K562 (cell line): ENCODE data around the gene METTL25. TPM values are rescaled to one million over a fixed set of nuclear protein-coding genes. Genes with fewer than 3 reads are reported as not detected.

Experiments used
- ATAC-seq: fragments of 200-7000 bp; cut with Tn5 transposase; 3 replicates; pipeline ENCODE4 v1.9.1; 2020; ENCODE audit warnings: moderate library complexity
- BruUV-seq: library from RNA; stranded (reverse); fragments of 400-500 nt; replicated peaks from 2 replicates; lab custom pipeline; 2021; lab: Mats Ljungman, UMichigan
- CTCF ChIA-PET: fragments of 300-600 bp; formaldehyde crosslinking; extraction: SDS; loops from one replicate; lab custom pipeline; 2021; ENCODE audit warnings: low intra/inter-chr PET ratio; lab: Yijun Ruan, JAX
- POLR2A ChIA-PET: fragments of 300-600, 350-650 bp; sonication (Branson Sonifier 250); formaldehyde crosslinking; extraction: SDS; loops from one replicate; lab custom pipeline; 2021; ENCODE audit warnings: antibody characterized with exemption, inconsistent platforms; lab: Yijun Ruan, JAX
- DNase-seq, 4 experiments: peaks; one replicate each; pipeline versions ENCODE4 v3.0.0 to v3.0.0-alpha.2; 2011 to 2018; ENCODE audit warnings: low spot score in 3 of 4, mixed read lengths in 3 of 4; ENCODE audit errors: extremely low read depth in 1 of 4
- FAIRE-seq: peaks from 2 replicates; lab custom pipeline; 2011; peaks lifted over from hg19 to GRCh38; lab: Jason Lieb, UNC
- H2AFZ ChIP-seq: 2 replicates; pipeline ENCODE4 v1.6.0; 2011; ENCODE audit warnings: low read depth, low read length, control low read depth, inconsistent platforms
- H3K27ac ChIP-seq: fragments of 200-600 bp; 3 replicates; pipeline ENCODE4 v1.8.0; 2011; ENCODE audit warnings: low read depth, mild to moderate bottlenecking, control low read depth, inconsistent platforms, low read length, moderate library complexity, mixed read lengths; ENCODE audit errors: extremely low read depth
- H3K27me3 ChIP-seq, 2 experiments: fragments of 300-600 bp in 1 of 2; 2 replicates in 1 of 2; 3 replicates in 1 of 2; pipeline versions ENCODE4 v1.6.0 to v1.8.0; 2011; ENCODE audit warnings: inconsistent platforms in 2 of 2, low read length in 2 of 2, mild to moderate bottlenecking in 1 of 2, mixed read lengths in 1 of 2, moderate library complexity in 1 of 2; ENCODE audit not compliant: control insufficient read depth in 2 of 2, insufficient read depth in 2 of 2
- H3K36me3 ChIP-seq: fragments of 300-600 bp; 3 replicates; pipeline ENCODE4 v1.8.0; 2011; ENCODE audit warnings: mild to moderate bottlenecking, low read length, inconsistent platforms; ENCODE audit not compliant: control insufficient read depth, insufficient read depth
- H3K4me1 ChIP-seq, 2 experiments: fragments of 200-600 bp in 1 of 2; replicated peaks in 1 of 2; 2 replicates in 1 of 2; 3 replicates in 1 of 2; pipeline versions ENCODE4 v1.5.1 to v1.8.0; 2011; ENCODE audit warnings: inconsistent platforms in 2 of 2, low read length in 2 of 2, mild to moderate bottlenecking in 1 of 2, mixed read lengths in 1 of 2, moderate library complexity in 1 of 2; ENCODE audit not compliant: control insufficient read depth in 2 of 2, insufficient read depth in 2 of 2
- H3K4me2 ChIP-seq: 2 replicates; pipeline ENCODE4 v1.6.1; 2011; ENCODE audit warnings: low read length, control low read depth, inconsistent platforms, mixed read lengths; ENCODE audit not compliant: insufficient read depth
- H3K4me3 ChIP-seq: fragments of 200-600 bp; sonication (generic), shearing (Covaris generic); 2 replicates; pipeline ENCODE4 v1.5.1; 2016; ENCODE audit warnings: control low read depth, inconsistent platforms
- H3K79me2 ChIP-seq: fragments of 200-600 bp; 3 replicates; pipeline ENCODE4 v1.8.0; 2011; ENCODE audit warnings: low read length, inconsistent platforms; ENCODE audit not compliant: control insufficient read depth, insufficient read depth
- H3K9ac ChIP-seq, 2 experiments: 2 replicates each; pipeline versions ENCODE4 v1.6.0 to v1.6.1; 2011; ENCODE audit warnings: low read depth in 2 of 2, low read length in 2 of 2, control low read depth in 1 of 2, inconsistent platforms in 1 of 2, mild to moderate bottlenecking in 1 of 2, mixed read lengths in 1 of 2; ENCODE audit not compliant: insufficient read depth in 1 of 2
- H3K9me1 ChIP-seq: one replicate; pipeline ENCODE4 v1.6.0; 2011; ENCODE audit warnings: inconsistent platforms, mild to moderate bottlenecking, low read length, moderate library complexity; ENCODE audit not compliant: control insufficient read depth, insufficient read depth
- H3K9me3 ChIP-seq: replicated peaks from 2 replicates; pipeline ENCODE4 v1.5.1; 2011; ENCODE audit warnings: low read depth, low read length, inconsistent platforms; ENCODE audit not compliant: control insufficient read depth, insufficient read depth
- H4K20me1 ChIP-seq: replicated peaks from 2 replicates; pipeline ENCODE4 v1.6.1; 2011; ENCODE audit warnings: low read length, inconsistent platforms, mixed read lengths; ENCODE audit not compliant: control insufficient read depth, insufficient read depth
- FOXA3 ChIP-seq, 2 experiments: fragments of 450-650 bp in 1 of 2; sonication (generic) in 1 of 2; formaldehyde crosslinking; IDR thresholded peaks in 1 of 2; conservative IDR thresholded peaks in 1 of 2; 2 replicates each; pipeline versions ENCODE4 v1.4.0 to v1.8.0; 2020 to 2022; ENCODE audit warnings: mild to moderate bottlenecking in 2 of 2, missing genetic modification reagents in 1 of 2
- NCOR1 ChIP-seq: fragments of 450-650 bp; IDR thresholded peaks from 2 replicates; pipeline ENCODE4 v1.6.1; 2016; ENCODE audit warnings: mild to moderate bottlenecking, moderate library complexity
- PCBP1 ChIP-seq: fragments of 200-400 bp; formaldehyde crosslinking; IDR thresholded peaks from 2 replicates; pipeline ENCODE4 v1.6.1; 2018; ENCODE audit warnings: mild to moderate bottlenecking, low read depth, low read length; ENCODE audit not compliant: poor library complexity, severe bottlenecking
- PHF21A ChIP-seq: fragments of 450-650 bp; IDR thresholded peaks from 2 replicates; pipeline ENCODE4 v1.6.1; 2017; ENCODE audit warnings: low read depth, borderline replicate concordance
- RBM25 ChIP-seq: fragments of 200-400 bp; formaldehyde crosslinking; IDR thresholded peaks from 2 replicates; pipeline ENCODE4 v1.6.1; 2018; ENCODE audit warnings: low read length, low read depth, moderate library complexity; ENCODE audit not compliant: severe bottlenecking
- SMARCB1 ChIP-seq: IDR thresholded peaks from 2 replicates; pipeline ENCODE4 v1.6.1; 2011; ENCODE audit warnings: improper control_type of control experiment, low read depth; ENCODE audit not compliant: insufficient read length
- ZNF12 ChIP-seq: sonication (generic); formaldehyde crosslinking; IDR thresholded peaks from 2 replicates; pipeline ENCODE4 v1.4.0; 2020; ENCODE audit warnings: mild to moderate bottlenecking, missing genetic modification reagents
- ZNF174 ChIP-seq: fragments of 250-450 bp; sonication (Bioruptor Pico); IDR thresholded peaks from 2 replicates; pipeline ENCODE4 v1.4.0; 2020; ENCODE audit warnings: mild to moderate bottlenecking
- WGBS: fragments of 100-300 bp; shearing (Covaris generic); methylation state at CpG from one replicate; pipeline ENCODE4 v1.1.6; 2016; ENCODE audit warnings: low coverage, mixed read lengths; ENCODE audit not compliant: insufficient coverage; ENCODE audit errors: missing lambda C conversion rate; 5-methylcytosine and 5-hydroxymethylcytosine counted together
- in situ Hi-C: fragments of 300-500 bp; cut with MboI; formaldehyde crosslinking; loops from 4 replicates; pipeline ENCODE4 v1.15.0; 2018; ENCODE audit warnings: inconsistent platforms, mixed read lengths
- intact Hi-C: fragments of 100-400 bp; cut with micrococcal nuclease; formaldehyde crosslinking; loops from 2 replicates; pipeline ENCODE4 v1.14.2; 2022
- polyA plus RNA-seq, 8 experiments: library from polyadenylated mRNA; depleted of rRNA in 4 of 8; stranded (reverse) in 5 of 8; unstranded in 3 of 8; fragments of >200 nt; fragmentation: Nextera tagmentation in 2 of 8; fragmentation: Illumina TruSeq in 1 of 8; extraction: Ambion mirVana in 2 of 8; extraction: Trizol in 1 of 8; gene quantifications; 2 replicates each; pipeline versions ENCODE4 v1.2.1 to v1.2.3, GENCODE V29; 2011 to 2014; ENCODE audit warnings: inconsistent platforms in 1 of 8, missing spikeins in 1 of 8
- total RNA-seq, 7 experiments: library from RNA; depleted of rRNA in 6 of 7; stranded (reverse); fragments of >200 nt in 6 of 7; fragmentation: Illumina TruSeq in 2 of 7; extraction: Trizol in 2 of 7; gene quantifications; 2 replicates each; pipeline versions ENCODE4 v1.2.1 to v1.2.3, GENCODE V29; 2011 to 2021; ENCODE audit warnings: low replicate concordance in 1 of 7
- TF ChIP-seq, protein P1 (sequence below): sonication (generic); formaldehyde crosslinking; IDR thresholded peaks from 2 replicates; pipeline ENCODE4 v1.8.1; 2022; ENCODE audit warnings: missing genetic modification reagents
- TF ChIP-seq, protein P2 (sequence below): sonication (generic); formaldehyde crosslinking; IDR thresholded peaks from 2 replicates; pipeline ENCODE4 v1.8.1; 2023; ENCODE audit warnings: missing genetic modification reagents, mild to moderate bottlenecking, borderline replicate concordance
- TF ChIP-seq, protein P3 (sequence below): fragments of 450-650 bp; IDR thresholded peaks from 2 replicates; pipeline ENCODE4 v1.6.1; 2016; ENCODE audit warnings: missing biosample characterization, missing genetic modification characterization
- TF ChIP-seq, protein P4 (sequence below): sonication (generic); formaldehyde crosslinking; IDR thresholded peaks from 2 replicates; pipeline ENCODE4 v1.8.0; 2022; ENCODE audit warnings: missing genetic modification reagents, mild to moderate bottlenecking, borderline replicate concordance
- TF ChIP-seq, protein P5 (sequence below): fragments of 250-450 bp; sonication (Bioruptor Pico); IDR thresholded peaks from 2 replicates; pipeline ENCODE4 v1.4.0; 2020; ENCODE audit warnings: borderline replicate concordance

Gene METTL25
- total and polyA plus RNA-seq, 9 of the 15 experiments (the other 6 are each of a cell fraction or from before 2014, with no cell fraction given): 0.50 to 2.4 (median 1.9) TPM

DNA sequence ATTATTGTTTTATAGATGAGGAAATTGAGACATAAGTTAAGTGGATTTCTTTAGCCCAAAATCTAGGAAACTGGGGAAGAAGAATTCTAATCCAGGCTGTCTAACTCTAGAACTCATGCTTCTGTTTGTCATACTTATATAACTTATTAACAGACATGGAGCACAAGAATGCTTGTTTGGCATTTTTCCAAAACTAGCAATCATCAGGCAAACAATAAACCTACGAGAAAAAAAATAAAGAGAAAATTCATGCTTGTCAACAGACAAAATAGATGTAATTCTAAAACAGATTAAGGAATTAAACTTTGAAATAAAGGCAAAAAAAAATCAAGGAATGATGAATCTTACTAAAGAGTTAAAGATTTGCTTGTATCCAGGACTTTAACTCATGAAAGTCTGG is 103.1 kb downstream of the METTL25 start:
- no peaks in the 10 kb centered on the region for H3K9me1 ChIP-seq
- TF ChIP-seq, protein P1, sequence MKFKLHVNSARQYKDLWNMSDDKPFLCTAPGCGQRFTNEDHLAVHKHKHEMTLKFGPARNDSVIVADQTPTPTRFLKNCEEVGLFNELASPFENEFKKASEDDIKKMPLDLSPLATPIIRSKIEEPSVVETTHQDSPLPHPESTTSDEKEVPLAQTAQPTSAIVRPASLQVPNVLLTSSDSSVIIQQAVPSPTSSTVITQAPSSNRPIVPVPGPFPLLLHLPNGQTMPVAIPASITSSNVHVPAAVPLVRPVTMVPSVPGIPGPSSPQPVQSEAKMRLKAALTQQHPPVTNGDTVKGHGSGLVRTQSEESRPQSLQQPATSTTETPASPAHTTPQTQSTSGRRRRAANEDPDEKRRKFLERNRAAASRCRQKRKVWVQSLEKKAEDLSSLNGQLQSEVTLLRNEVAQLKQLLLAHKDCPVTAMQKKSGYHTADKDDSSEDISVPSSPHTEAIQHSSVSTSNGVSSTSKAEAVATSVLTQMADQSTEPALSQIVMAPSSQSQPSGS (CRISPR knock-in tag): no peak
- no peak for TF ChIP-seq PHF21A
- TF ChIP-seq, protein P2, sequence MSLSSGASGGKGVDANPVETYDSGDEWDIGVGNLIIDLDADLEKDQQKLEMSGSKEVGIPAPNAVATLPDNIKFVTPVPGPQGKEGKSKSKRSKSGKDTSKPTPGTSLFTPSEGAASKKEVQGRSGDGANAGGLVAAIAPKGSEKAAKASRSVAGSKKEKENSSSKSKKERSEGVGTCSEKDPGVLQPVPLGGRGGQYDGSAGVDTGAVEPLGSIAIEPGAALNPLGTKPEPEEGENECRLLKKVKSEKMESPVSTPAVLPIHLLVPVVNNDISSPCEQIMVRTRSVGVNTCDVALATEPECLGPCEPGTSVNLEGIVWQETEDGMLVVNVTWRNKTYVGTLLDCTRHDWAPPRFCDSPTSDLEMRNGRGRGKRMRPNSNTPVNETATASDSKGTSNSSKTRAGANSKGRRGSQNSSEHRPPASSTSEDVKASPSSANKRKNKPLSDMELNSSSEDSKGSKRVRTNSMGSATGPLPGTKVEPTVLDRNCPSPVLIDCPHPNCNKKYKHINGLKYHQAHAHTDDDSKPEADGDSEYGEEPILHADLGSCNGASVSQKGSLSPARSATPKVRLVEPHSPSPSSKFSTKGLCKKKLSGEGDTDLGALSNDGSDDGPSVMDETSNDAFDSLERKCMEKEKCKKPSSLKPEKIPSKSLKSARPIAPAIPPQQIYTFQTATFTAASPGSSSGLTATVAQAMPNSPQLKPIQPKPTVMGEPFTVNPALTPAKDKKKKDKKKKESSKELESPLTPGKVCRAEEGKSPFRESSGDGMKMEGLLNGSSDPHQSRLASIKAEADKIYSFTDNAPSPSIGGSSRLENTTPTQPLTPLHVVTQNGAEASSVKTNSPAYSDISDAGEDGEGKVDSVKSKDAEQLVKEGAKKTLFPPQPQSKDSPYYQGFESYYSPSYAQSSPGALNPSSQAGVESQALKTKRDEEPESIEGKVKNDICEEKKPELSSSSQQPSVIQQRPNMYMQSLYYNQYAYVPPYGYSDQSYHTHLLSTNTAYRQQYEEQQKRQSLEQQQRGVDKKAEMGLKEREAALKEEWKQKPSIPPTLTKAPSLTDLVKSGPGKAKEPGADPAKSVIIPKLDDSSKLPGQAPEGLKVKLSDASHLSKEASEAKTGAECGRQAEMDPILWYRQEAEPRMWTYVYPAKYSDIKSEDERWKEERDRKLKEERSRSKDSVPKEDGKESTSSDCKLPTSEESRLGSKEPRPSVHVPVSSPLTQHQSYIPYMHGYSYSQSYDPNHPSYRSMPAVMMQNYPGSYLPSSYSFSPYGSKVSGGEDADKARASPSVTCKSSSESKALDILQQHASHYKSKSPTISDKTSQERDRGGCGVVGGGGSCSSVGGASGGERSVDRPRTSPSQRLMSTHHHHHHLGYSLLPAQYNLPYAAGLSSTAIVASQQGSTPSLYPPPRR: no peak
- TF ChIP-seq, protein P3, sequence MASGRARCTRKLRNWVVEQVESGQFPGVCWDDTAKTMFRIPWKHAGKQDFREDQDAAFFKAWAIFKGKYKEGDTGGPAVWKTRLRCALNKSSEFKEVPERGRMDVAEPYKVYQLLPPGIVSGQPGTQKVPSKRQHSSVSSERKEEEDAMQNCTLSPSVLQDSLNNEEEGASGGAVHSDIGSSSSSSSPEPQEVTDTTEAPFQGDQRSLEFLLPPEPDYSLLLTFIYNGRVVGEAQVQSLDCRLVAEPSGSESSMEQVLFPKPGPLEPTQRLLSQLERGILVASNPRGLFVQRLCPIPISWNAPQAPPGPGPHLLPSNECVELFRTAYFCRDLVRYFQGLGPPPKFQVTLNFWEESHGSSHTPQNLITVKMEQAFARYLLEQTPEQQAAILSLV (tag): no peak
- TF ChIP-seq FOXA3 (CRISPR knock-in tag; conservative IDR thresholded peaks at IDR 0.05 in 1 of 2, IDR thresholded peaks at IDR 0.05 in 1 of 2): no peak
- no peak for TF ChIP-seq ZNF174 (CRISPR knock-in tag)
- no peak for TF ChIP-seq ZNF12
- TF ChIP-seq SMARCB1: no peak
- TF ChIP-seq PCBP1: no peak
- TF ChIP-seq, protein P4, sequence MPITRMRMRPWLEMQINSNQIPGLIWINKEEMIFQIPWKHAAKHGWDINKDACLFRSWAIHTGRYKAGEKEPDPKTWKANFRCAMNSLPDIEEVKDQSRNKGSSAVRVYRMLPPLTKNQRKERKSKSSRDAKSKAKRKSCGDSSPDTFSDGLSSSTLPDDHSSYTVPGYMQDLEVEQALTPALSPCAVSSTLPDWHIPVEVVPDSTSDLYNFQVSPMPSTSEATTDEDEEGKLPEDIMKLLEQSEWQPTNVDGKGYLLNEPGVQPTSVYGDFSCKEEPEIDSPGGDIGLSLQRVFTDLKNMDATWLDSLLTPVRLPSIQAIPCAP: no peak
- no peak for TF ChIP-seq NCOR1
- TF ChIP-seq RBM25: no peak
- TF ChIP-seq, protein P5, sequence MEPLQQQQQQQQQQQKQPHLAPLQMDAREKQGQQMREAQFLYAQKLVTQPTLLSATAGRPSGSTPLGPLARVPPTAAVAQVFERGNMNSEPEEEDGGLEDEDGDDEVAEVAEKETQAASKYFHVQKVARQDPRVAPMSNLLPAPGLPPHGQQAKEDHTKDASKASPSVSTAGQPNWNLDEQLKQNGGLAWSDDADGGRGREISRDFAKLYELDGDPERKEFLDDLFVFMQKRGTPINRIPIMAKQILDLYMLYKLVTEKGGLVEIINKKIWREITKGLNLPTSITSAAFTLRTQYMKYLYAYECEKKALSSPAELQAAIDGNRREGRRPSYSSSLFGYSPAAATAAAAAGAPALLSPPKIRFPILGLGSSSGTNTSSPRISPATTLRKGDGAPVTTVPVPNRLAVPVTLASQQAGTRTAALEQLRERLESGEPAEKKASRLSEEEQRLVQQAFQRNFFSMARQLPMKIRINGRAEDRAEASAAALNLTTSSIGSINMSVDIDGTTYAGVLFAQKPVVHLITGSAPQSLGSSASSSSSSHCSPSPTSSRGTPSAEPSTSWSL: no peak

More for the DNA sequence above, 103.1 kb downstream of the METTL25 start:
- Histone ChIP-seq H3K27ac (no peak overlapping the region), H4K20me1 (no peaks in the 10 kb centered on the region), H3K79me2 (no peaks in the 10 kb centered on the region), H3K9ac (no peak overlapping the region), H3K4me3 (no peak overlapping the region), H3K27me3 (no peaks in the 10 kb centered on the region), H2AFZ (no peak overlapping the region), H3K4me1 (no peaks in the 10 kb centered on the region), H3K36me3 (no peaks in the 10 kb centered on the region), H3K4me2 (no peak overlapping the region), H3K9me3 (no peaks in the 10 kb centered on the region)
- ATAC-seq (no peak), DNase-seq (no peak), FAIRE-seq (no peak)
- BruUV-seq: no TSS peak
- intact Hi-C loops: no loop called here
- CTCF ChIA-PET: no interaction called here
- 0% methylated on average over 1 of the region's 1 CpG for WGBS
- POLR2A ChIA-PET: no interaction called here
- in situ Hi-C loops: no loop called here
